HepG2 (cell line): ENCODE results near the gene DYNC2LI1. TPM values are rescaled to one million over a fixed set of nuclear protein-coding genes. Genes with fewer than 3 reads are reported as not detected.

ENCODE experiments used
- CSRNP2 ChIP-seq: sonication (generic); formaldehyde crosslinking; conservative IDR thresholded peaks from 2 replicates; pipeline ENCODE4 v1.8.0; 2022; ENCODE audit warnings: low read depth, missing genetic modification reagents
- EHMT2 ChIP-seq: fragments of 200-600 bp; sonication (generic); IDR thresholded peaks from 2 replicates; pipeline ENCODE4 v1.7.0; 2017; ENCODE audit warnings: antibody characterized with exemption, low read depth, low read length, borderline replicate concordance
- HOMEZ ChIP-seq: IDR thresholded peaks from 2 replicates; pipeline ENCODE4 v1.6.1; 2016; ENCODE audit warnings: low read depth
- KLF9 ChIP-seq: IDR thresholded peaks from 2 replicates; pipeline ENCODE4 v1.6.1; 2016; ENCODE audit warnings: low read depth
- MBNL3 ChIP-seq: fragments of 250-450 bp; sonication (Bioruptor Pico); conservative IDR thresholded peaks from 2 replicates; pipeline ENCODE4 v1.8.0; 2022; ENCODE audit warnings: mild to moderate bottlenecking, inconsistent platforms
- RNF2 ChIP-seq: fragments of 450-650 bp; conservative IDR thresholded peaks from 2 replicates; pipeline ENCODE4 v1.6.1; 2016; ENCODE audit warnings: low read depth
- SIN3A ChIP-seq: IDR thresholded peaks from 2 replicates; pipeline ENCODE4 v1.6.1; 2011; ENCODE audit warnings: low read depth, mild to moderate bottlenecking, control low read depth, low read length, borderline replicate concordance
- THYN1 ChIP-seq: sonication (generic); formaldehyde crosslinking; IDR thresholded peaks from 2 replicates; pipeline ENCODE4 v1.8.1; 2023; ENCODE audit warnings: low read depth, mild to moderate bottlenecking, moderate library complexity, missing genetic modification reagents, borderline replicate concordance
- ZMAT5 ChIP-seq: sonication (generic); formaldehyde crosslinking; IDR thresholded peaks from 2 replicates; pipeline ENCODE4 v1.5.0; 2020; ENCODE audit warnings: mild to moderate bottlenecking, low read depth, missing genetic modification reagents, borderline replicate concordance
- ZNF232 ChIP-seq: sonication (generic); formaldehyde crosslinking; IDR thresholded peaks from 2 replicates; pipeline ENCODE4 v1.4.0; 2020; ENCODE audit warnings: missing genetic modification reagents, borderline replicate concordance
- ZNF235 ChIP-seq: sonication (generic); formaldehyde crosslinking; IDR thresholded peaks from 2 replicates; pipeline ENCODE4 v1.8.1; 2023; ENCODE audit warnings: mild to moderate bottlenecking, missing genetic modification reagents, borderline replicate concordance
- ZNF431 ChIP-seq: sonication (generic); formaldehyde crosslinking; IDR thresholded peaks from 2 replicates; pipeline ENCODE4 v1.9.0; 2022; ENCODE audit warnings: missing genetic modification reagents, low read depth, mild to moderate bottlenecking, borderline replicate concordance
- ZNF460 ChIP-seq: sonication (generic); formaldehyde crosslinking; IDR thresholded peaks from 2 replicates; pipeline ENCODE4 v1.5.1; 2020; ENCODE audit warnings: missing genetic modification reagents, mild to moderate bottlenecking, borderline replicate concordance
- polyA plus RNA-seq, 8 experiments: library from polyadenylated mRNA; depleted of rRNA in 3 of 8; stranded (reverse) in 7 of 8; unstranded in 1 of 8; fragments of >200 nt; fragmentation: Illumina TruSeq in 4 of 8; extraction: Trizol in 4 of 8; gene quantifications; 2 replicates each; pipeline versions ENCODE4 v1.2.1 to v1.2.3, GENCODE V29; 2011 to 2016; ENCODE audit warnings: low read depth in 4 of 8, missing spikeins in 1 of 8, mixed read lengths in 1 of 8; ENCODE audit not compliant: insufficient read depth in 1 of 8
- total RNA-seq, 5 experiments: library from RNA; depleted of rRNA; stranded (reverse); fragments of >200 nt; fragmentation: Illumina TruSeq; extraction: Trizol; gene quantifications; 2 replicates each; pipeline ENCODE4 v1.2.3, GENCODE V29; 2016; ENCODE audit warnings: low read depth in 1 of 5
- TF ChIP-seq, protein P1 (sequence below): sonication (generic); formaldehyde crosslinking; conservative IDR thresholded peaks from 2 replicates; pipeline ENCODE4 v1.4.0; 2020; ENCODE audit warnings: missing genetic modification reagents
- TF ChIP-seq, protein P2 (sequence below): sonication (generic); formaldehyde crosslinking; IDR thresholded peaks from 2 replicates; pipeline ENCODE4 v1.8.0; 2022; ENCODE audit warnings: mild to moderate bottlenecking, missing genetic modification reagents, moderate library complexity
- TF ChIP-seq, protein P3 (sequence below): sonication (generic); formaldehyde crosslinking; IDR thresholded peaks from 2 replicates; pipeline ENCODE4 v1.5.0; 2020; ENCODE audit warnings: mild to moderate bottlenecking, missing genetic modification reagents
- TF ChIP-seq, protein P4 (sequence below): sonication (generic); formaldehyde crosslinking; IDR thresholded peaks from 2 replicates; pipeline ENCODE4 v1.5.1; 2020; ENCODE audit warnings: mild to moderate bottlenecking, missing genetic modification reagents, borderline replicate concordance

Gene DYNC2LI1
- total and polyA plus RNA-seq, 2 of the 13 experiments (the other 11 are each of a cell fraction or from before 2014, with no cell fraction given), result 16.9 to 23.2 TPM

DNA sequence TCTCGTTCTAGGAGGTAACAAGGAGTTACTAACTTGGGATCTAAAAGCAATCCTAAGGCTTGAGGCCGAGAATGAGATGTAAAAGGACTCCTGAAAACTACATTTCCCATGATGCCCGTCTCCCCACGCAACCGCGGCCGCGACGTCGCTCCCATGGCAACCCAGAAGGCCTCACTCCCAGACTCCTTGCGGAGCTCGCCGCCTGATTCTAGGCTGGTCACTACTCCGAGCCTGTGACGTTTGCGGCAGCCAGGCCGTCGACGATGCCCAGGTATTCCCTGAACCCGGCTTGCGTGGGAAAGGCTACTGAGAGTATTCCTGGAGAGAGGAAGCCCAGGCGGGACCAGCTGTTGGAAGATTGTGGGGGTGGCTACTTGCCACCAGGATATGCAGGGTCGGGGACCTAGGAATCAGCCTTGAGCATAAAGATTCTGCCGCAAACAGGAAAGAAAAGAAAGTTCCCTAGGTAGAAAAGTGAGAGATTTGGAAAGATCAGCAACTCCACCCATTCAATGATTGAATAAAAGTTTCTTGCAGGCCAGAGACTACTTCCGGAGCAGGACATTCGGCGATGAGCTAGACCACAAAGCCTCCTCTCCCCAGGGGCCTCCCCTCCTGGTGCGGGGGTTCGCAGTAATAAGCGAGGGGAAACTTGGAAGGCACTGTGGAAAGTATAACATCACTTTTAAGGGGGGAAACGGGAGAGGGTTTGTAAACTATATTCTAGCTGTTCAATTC lies at the start of gene DYNC2LI1 (continued):
- TF ChIP-seq, protein P1, sequence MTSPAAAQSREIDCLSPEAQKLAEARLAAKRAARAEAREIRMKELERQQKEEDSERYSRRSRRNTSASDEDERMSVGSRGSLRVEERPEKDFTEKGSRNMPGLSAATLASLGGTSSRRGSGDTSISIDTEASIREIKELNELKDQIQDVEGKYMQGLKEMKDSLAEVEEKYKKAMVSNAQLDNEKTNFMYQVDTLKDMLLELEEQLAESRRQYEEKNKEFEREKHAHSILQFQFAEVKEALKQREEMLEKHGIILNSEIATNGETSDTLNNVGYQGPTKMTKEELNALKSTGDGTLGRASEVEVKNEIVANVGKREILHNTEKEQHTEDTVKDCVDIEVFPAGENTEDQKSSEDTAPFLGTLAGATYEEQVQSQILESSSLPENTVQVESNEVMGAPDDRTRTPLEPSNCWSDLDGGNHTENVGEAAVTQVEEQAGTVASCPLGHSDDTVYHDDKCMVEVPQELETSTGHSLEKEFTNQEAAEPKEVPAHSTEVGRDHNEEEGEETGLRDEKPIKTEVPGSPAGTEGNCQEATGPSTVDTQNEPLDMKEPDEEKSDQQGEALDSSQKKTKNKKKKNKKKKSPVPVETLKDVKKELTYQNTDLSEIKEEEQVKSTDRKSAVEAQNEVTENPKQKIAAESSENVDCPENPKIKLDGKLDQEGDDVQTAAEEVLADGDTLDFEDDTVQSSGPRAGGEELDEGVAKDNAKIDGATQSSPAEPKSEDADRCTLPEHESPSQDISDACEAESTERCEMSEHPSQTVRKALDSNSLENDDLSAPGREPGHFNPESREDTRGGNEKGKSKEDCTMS (CRISPR knock-in tag), result no peak
- TF ChIP-seq, protein P2, sequence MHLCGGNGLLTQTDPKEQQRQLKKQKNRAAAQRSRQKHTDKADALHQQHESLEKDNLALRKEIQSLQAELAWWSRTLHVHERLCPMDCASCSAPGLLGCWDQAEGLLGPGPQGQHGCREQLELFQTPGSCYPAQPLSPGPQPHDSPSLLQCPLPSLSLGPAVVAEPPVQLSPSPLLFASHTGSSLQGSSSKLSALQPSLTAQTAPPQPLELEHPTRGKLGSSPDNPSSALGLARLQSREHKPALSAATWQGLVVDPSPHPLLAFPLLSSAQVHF (CRISPR knock-in tag), result 0 out of 2 replicates have a peak, but pooled peaks have one; percentile 64
- TF ChIP-seq, protein P3, sequence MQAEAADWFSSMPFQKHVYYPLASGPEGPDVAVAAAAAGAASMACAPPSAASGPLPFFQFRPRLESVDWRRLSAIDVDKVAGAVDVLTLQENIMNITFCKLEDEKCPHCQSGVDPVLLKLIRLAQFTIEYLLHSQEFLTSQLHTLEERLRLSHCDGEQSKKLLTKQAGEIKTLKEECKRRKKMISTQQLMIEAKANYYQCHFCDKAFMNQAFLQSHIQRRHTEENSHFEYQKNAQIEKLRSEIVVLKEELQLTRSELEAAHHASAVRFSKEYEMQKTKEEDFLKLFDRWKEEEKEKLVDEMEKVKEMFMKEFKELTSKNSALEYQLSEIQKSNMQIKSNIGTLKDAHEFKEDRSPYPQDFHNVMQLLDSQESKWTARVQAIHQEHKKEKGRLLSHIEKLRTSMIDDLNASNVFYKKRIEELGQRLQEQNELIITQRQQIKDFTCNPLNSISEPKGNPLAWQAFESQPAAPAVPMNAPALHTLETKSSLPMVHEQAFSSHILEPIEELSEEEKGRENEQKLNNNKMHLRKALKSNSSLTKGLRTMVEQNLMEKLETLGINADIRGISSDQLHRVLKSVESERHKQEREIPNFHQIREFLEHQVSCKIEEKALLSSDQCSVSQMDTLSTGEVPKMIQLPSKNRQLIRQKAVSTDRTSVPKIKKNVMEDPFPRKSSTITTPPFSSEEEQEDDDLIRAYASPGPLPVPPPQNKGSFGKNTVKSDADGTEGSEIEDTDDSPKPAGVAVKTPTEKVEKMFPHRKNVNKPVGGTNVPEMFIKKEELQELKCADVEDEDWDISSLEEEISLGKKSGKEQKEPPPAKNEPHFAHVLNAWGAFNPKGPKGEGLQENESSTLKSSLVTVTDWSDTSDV (CRISPR knock-in tag), result no peak; the same call in 1 of the 2 replicates
- TF ChIP-seq HOMEZ (CRISPR knock-in tag) (no peak), EHMT2 (no peak), ZNF235 (no peak), KLF9 (CRISPR knock-in tag) (no peak), ZNF460 (CRISPR knock-in tag) (peak; percentile 95), SIN3A (peak; percentile 92; the same call in 1 of the 2 replicates), MBNL3 (CRISPR knock-in tag) (no peak), THYN1 (CRISPR knock-in tag) (no peak), RNF2 (no peak; the same call in 1 of the 2 replicates), ZNF431 (no peak), ZMAT5 (no peak), ZNF232 (CRISPR knock-in tag) (no peak), CSRNP2 (CRISPR knock-in tag) (no peak)
- TF ChIP-seq, protein P4, sequence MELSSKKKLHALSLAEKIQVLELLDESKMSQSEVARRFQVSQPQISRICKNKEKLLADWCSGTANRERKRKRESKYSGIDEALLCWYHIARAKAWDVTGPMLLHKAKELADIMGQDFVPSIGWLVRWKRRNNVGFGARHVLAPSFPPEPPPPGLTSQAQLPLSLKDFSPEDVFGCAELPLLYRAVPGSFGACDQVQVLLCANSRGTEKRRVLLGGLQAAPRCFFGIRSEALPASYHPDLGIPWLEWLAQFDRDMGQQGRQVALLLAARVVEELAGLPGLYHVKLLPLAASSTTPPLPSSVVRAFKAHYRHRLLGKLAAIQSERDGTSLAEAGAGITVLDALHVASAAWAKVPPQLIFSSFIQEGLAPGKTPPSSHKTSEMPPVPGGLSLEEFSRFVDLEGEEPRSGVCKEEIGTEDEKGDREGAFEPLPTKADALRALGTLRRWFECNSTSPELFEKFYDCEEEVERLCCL (CRISPR knock-in tag), result no peak
